Vagina (tissue), 2 donors: ENCODE measurements around the gene HK3. TPM values are rescaled to one million over a fixed set of nuclear protein-coding genes. Genes with fewer than 3 reads are reported as not detected.

ENCODE experiments used
- DNase-seq, 2 donors: peaks; one replicate each; pipeline ENCODE4 v3.0.0-alpha.2; 2017; ENCODE audit errors: extremely low spot score in 2 of 2
- H3K27ac ChIP-seq: fragments of 200-600 bp; sonication (generic); one replicate; pipeline ENCODE4 v1.5.1; 2019
- H3K27me3 ChIP-seq: fragments of 200-600 bp; sonication (generic); one replicate; pipeline ENCODE4 v1.5.1; 2019
- H3K36me3 ChIP-seq, 2 donors: fragments of 200-600 bp; sonication (generic); one replicate each; pipeline ENCODE4 v1.5.1; 2017 to 2019
- H3K4me1 ChIP-seq: fragments of 200-600 bp; sonication (generic); one replicate; pipeline ENCODE4 v1.5.1; 2019
- H3K4me3 ChIP-seq, 2 donors: fragments of 200-600 bp; sonication (generic); 1 replicate in 1 of 2; 2 replicates in 1 of 2; pipeline ENCODE4 v1.5.1; 2016 to 2019
- H3K9me3 ChIP-seq: fragments of 200-600 bp; sonication (generic); one replicate; pipeline ENCODE4 v1.5.1; 2019
- CTCF ChIP-seq, 3 experiments: fragments of 450-650 bp in 2 of 3; fragments of 200-600 bp in 1 of 3; sonication (generic) in 1 of 3; IDR thresholded peaks; one replicate each; pipeline ENCODE4 v1.5.1; 2017 to 2019; ENCODE audit warnings: antibody characterized with exemption in 3 of 3, mild to moderate bottlenecking in 2 of 3, moderate library complexity in 2 of 3
- POLR2A ChIP-seq, 2 donors: fragments of 450-650 bp; IDR thresholded peaks; one replicate each; pipeline ENCODE4 v1.6.1; 2017; ENCODE audit warnings: antibody characterized with exemption in 2 of 2, mild to moderate bottlenecking in 2 of 2, moderate library complexity in 2 of 2
- POLR2AphosphoS5 ChIP-seq, 2 donors: sonication (generic); formaldehyde crosslinking; IDR thresholded peaks; one replicate each; pipeline ENCODE4 v1.9.0; 2017; ENCODE audit warnings: antibody characterized with exemption in 2 of 2, mild to moderate bottlenecking in 2 of 2, low read depth in 1 of 2; ENCODE audit not compliant: insufficient read depth in 1 of 2
- intact Hi-C: fragments of 100-400 bp; cut with DNase I; formaldehyde crosslinking; loops from one replicate; pipeline ENCODE4 v1.15.1; 2023
- total RNA-seq: library from RNA; depleted of rRNA; stranded (reverse); fragments of >200 nt; gene quantifications from one replicate; pipeline ENCODE4 v1.2.3, GENCODE V29; 2016

Gene HK3
- total RNA-seq, 1 donor from 2014 or later = 7.4 TPM

DNA sequence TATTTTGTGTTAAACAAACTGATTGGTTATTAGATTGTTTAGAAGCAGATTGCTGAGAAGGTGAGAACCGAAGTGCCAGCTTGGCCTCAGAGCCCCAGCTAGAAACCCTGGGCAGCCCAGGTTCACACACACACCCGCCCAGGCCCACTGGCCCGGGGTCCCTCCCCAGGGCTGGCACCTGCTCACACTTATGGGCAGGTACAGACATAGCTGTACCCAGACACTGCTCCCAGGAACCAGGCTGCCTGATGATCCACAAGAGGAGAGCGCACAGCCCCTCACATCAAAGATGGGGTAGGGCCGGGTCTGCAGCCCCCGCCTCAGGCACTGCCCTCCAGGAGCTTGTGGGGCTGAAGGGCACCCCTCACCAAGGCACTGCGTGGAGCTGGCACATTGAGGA is 33.2 kb downstream of the HK3 start:
- TF ChIP-seq POLR2AphosphoS5 (IDR thresholded peaks at IDR 0.05; ENCODE audit: insufficient read depth in 1 of 2, low read depth in 1 of 2) = no peak
- no peak for TF ChIP-seq POLR2A (IDR thresholded peaks at IDR 0.05)
- TF ChIP-seq CTCF (IDR thresholded peaks at IDR 0.05) = no peak
- Histone ChIP-seq H3K4me1 (no peaks in the 10 kb centered on the region), H3K4me3 (no peak overlapping the region), H3K27ac (no peak overlapping the region), H3K36me3 (no peaks in the 10 kb centered on the region), H3K27me3 (no peaks in the 10 kb centered on the region), H3K9me3 (no peaks in the 10 kb centered on the region)
- DNase-seq = no peak
- intact Hi-C loops = no loop called here

GRCh38 chr5:176864755-176865154 is 34.4 kb downstream of the HK3 start:
- H3K4me1 ChIP-seq = no peaks in the 10 kb centered on the region
- H3K4me3 ChIP-seq = no peak overlapping the region
- TF ChIP-seq CTCF (IDR thresholded peaks at IDR 0.05) (no peak), POLR2AphosphoS5 (IDR thresholded peaks at IDR 0.05; ENCODE audit: insufficient read depth in 1 of 2, low read depth in 1 of 2) (no peak), POLR2A (IDR thresholded peaks at IDR 0.05) (no peak)
- H3K9me3 ChIP-seq = no peaks in the 10 kb centered on the region
- no peak overlapping the region for H3K27ac ChIP-seq
- no peaks in the 10 kb centered on the region for H3K27me3 ChIP-seq
- intact Hi-C loops = no loop called here
- DNase-seq = no peak
- H3K36me3 ChIP-seq = no peaks in the 10 kb centered on the region

- no peak for DNase-seq
- TF ChIP-seq CTCF (IDR thresholded peaks at IDR 0.05) (no peak), POLR2A (IDR thresholded peaks at IDR 0.05) (no peak)
- Histone ChIP-seq H3K27ac (no peak overlapping the region), H3K36me3 (no peaks in the 10 kb centered on the region), H3K4me1 (no peaks in the 10 kb centered on the region), H3K9me3 (no peaks in the 10 kb centered on the region), H3K4me3 (no peak overlapping the region), H3K27me3 (no peaks in the 10 kb centered on the region)
- intact Hi-C loops = no loop called here
These were observed 35.4 kb downstream of the HK3 start for GRCh38 chr5:176863765-176864098.

DNA sequence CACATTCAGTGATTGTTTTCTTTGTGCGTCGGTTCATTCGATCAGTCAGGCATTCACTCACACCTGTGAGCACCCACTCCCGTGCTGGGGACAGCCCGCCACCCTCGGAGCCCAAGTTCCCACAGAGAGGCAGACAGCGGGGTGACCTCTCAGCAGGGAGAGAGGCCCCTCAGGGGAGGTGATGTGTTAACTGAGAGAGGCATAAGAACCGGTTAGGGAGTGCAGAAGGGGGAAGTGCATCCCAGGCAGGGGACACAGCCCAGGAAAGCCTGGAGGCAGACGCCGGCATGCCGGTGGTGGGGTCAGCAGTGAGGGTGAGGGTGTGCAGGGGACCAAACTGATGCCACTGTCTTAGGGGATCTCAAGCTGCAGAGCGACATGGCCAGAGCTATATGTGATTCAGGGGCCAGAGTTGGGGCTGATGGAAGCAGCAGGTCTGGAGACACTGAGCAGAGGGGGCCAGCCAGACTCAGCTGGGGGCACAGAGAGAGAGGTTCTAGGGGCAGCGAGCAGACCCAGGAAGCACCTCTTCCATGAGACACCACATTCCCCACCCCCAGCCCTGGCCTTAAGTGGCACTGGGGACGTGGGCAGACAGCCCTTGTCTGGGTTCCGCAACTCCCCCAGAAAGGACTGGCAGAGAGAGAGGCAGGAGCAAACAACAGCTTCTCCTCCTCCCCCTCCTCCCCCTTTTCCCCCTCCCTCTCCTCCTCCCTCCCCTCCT is 35.9 kb downstream of the HK3 start:
- TF ChIP-seq CTCF (IDR thresholded peaks at IDR 0.05) (no peak), POLR2AphosphoS5 (IDR thresholded peaks at IDR 0.05; ENCODE audit: insufficient read depth in 1 of 2, low read depth in 1 of 2) (no peak), POLR2A (IDR thresholded peaks at IDR 0.05) (no peak)
- no peak overlapping the region for H3K4me3 ChIP-seq
- H3K27me3 ChIP-seq = no peaks in the 10 kb centered on the region
- H3K27ac ChIP-seq = no peak overlapping the region
- H3K9me3 ChIP-seq = no peaks in the 10 kb centered on the region
- DNase-seq = no peak
- intact Hi-C loops = no loop called here
- H3K36me3 ChIP-seq = no peaks in the 10 kb centered on the region
- H3K4me1 ChIP-seq = no peaks in the 10 kb centered on the region

DNA sequence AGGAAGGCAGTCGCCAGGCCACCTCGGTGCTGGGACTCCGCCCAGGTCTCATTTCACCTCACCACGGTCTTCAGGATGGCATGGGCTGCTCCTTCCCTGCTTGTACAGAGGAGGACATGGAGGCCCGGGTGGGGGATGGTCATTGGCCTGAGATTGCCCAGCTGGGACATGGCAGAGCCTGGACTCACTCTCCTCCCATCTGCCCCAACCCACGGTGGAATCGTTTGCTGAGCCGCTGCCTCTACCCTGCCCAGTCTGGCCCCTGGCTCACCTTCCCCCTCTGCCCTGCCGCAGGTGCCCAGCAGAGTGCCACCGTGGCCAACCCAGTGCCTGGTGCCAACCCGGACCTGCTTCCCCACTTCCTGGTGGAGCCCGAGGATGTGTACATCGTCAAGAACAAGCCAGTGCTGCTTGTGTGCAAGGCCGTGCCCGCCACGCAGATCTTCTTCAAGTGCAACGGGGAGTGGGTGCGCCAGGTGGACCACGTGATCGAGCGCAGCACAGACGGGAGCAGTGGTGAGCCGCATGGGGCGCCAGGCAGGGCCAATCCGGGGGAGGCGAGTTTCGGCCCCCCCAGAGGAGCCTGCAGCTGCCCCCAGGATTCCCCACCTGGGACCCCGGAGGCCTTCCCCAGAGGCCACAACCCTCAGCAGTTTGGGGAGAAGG is 36.7 kb downstream of the HK3 start:
- DNase-seq = no peak

More for the DNA sequence above, 36.7 kb downstream of the HK3 start:
- Histone ChIP-seq H3K27ac (no peak overlapping the region), H3K27me3 (no peaks in the 10 kb centered on the region), H3K4me3 (no peak overlapping the region), H3K36me3 (no peaks in the 10 kb centered on the region), H3K9me3 (no peaks in the 10 kb centered on the region), H3K4me1 (no peaks in the 10 kb centered on the region)
- intact Hi-C loops = no loop called here
- TF ChIP-seq POLR2AphosphoS5 (IDR thresholded peaks at IDR 0.05; ENCODE audit: insufficient read depth in 1 of 2, low read depth in 1 of 2) (no peak), CTCF (IDR thresholded peaks at IDR 0.05) (no peak), POLR2A (IDR thresholded peaks at IDR 0.05) (no peak)
